Lower leg skin (tissue), 4 donors: ENCODE data around the gene BFSP2. TPM values are rescaled to one million over a fixed set of nuclear protein-coding genes. Genes with fewer than 3 reads are reported as not detected.

Source experiments
- DNase-seq, 2 donors: peaks; one replicate each; pipeline ENCODE4 v3.0.0-alpha.2; 2019; ENCODE audit warnings: low spot score in 2 of 2
- H3K4me3 ChIP-seq: fragments of 200-600 bp; sonication (generic); 2 replicates; pipeline ENCODE4 v1.5.1; 2017; ENCODE audit warnings: mild to moderate bottlenecking, low read depth; ENCODE audit not compliant: poor library complexity, severe bottlenecking
- CTCF ChIP-seq, 3 donors: fragments of 450-650 bp; IDR thresholded peaks; one replicate each; pipeline ENCODE4 v1.5.1; 2016; ENCODE audit warnings: antibody characterized with exemption in 3 of 3, mild to moderate bottlenecking in 3 of 3, moderate library complexity in 2 of 3
- POLR2A ChIP-seq, 2 donors: fragments of 450-650 bp; IDR thresholded peaks; one replicate each; pipeline ENCODE4 v1.6.1; 2016 to 2017; ENCODE audit warnings: antibody characterized with exemption in 2 of 2, mild to moderate bottlenecking in 1 of 2, moderate library complexity in 1 of 2
- whole genome bisulfite sequencing, 2 donors: methylation state at CpG; one replicate each; pipeline ENCODE4 v1.1.5; 2018; 5-methylcytosine and 5-hydroxymethylcytosine counted together
- intact Hi-C: fragments of 100-400 bp; cut with DNase I; formaldehyde crosslinking; loops from one replicate; pipeline ENCODE4 v1.15.0; 2023; ENCODE audit warnings: low total_unique reads
- total RNA-seq, 4 donors: library from RNA; depleted of rRNA; stranded (reverse); fragments of >200 nt; gene quantifications; one replicate each; pipeline ENCODE4 v1.1.0, GENCODE V29; 2016

Gene BFSP2
- total RNA-seq, 4 donors from 2014 or later = not detected

- 75 to 89% methylated on average over 3 of the region's 3 CpGs for WGBS, 2 donors
- DNase-seq = no peak
- intact Hi-C loops = no loop called here
Measured at GRCh38 chr3:133425898-133426297, 26.0 kb downstream of the BFSP2 start.

GRCh38 chr3:133426721-133427120, 26.9 kb downstream of the BFSP2 start:
- 83 to 84% methylated on average over 2 of the region's 2 CpGs for WGBS, 2 donors
- intact Hi-C loops = no loop called here
- DNase-seq = no peak
- TF ChIP-seq POLR2A (IDR thresholded peaks at IDR 0.05) (no peak), CTCF (IDR thresholded peaks at IDR 0.05) (no peak)
- no peak overlapping the region for H3K4me3 ChIP-seq

More at GRCh38 chr3:133425898-133426297, 26.0 kb downstream of the BFSP2 start:
- H3K4me3 ChIP-seq = no peak overlapping the region
- TF ChIP-seq CTCF (IDR thresholded peaks at IDR 0.05) (no peak), POLR2A (IDR thresholded peaks at IDR 0.05) (no peak)

DNA sequence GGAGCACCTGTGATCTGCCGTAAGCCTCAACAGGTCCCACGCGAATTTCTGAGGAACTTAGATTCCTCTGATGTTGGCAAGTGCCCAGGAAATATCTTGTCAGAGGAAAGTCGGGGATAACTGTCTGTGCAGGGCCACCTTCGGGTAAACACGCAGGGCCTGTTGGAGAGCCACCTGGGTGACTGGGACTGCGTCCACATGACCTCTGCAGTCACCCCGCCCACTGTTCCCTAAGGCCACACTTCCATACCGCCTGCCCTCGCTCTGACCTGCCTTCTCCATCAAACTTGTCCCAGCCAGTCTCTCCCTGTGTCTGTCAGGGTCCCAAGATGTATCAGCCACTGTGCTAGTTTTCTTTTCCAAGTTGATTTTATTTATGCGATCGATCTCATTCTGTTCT, 28.7 kb downstream of the BFSP2 start:
- WGBS, 2 donors = 43 to 50% methylated on average over 12 of the region's 12 CpGs
- intact Hi-C loops = no loop called here
- no peak for TF ChIP-seq CTCF (IDR thresholded peaks at IDR 0.05)
- TF ChIP-seq POLR2A (IDR thresholded peaks at IDR 0.05) = no peak
- no peak overlapping the region for H3K4me3 ChIP-seq
- DNase-seq = no peak

DNA sequence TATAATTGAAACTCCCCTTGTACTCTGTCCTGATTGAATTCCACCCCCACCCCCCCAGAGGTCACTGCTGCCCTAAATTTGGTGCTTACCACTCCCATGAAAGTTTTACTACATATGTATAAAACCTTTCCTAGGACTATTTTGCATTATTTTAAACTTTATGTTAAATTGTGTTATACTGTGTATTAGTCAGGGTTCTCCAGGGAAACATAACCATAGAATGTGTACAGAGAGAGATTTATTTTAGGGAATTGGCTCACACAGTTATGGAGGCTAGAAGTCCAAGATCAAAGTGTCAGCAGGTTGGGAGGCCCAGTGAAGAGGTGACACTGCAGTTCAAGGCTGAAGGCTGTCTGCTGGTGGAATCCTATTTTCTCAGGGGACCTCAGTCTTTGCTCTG, 29.2 kb downstream of the BFSP2 start:
- intact Hi-C loops = no loop called here

GRCh38 chr3:133439563-133439962, 39.7 kb downstream of the BFSP2 start:
- no peak for DNase-seq
- TF ChIP-seq POLR2A (IDR thresholded peaks at IDR 0.05) (no peak), CTCF (IDR thresholded peaks at IDR 0.05) (no peak)
- intact Hi-C loops = no loop called here
- WGBS, 2 donors = 95 to 96% methylated on average over 2 of the region's 2 CpGs
- H3K4me3 ChIP-seq = no peak overlapping the region

More for the DNA sequence above, 29.2 kb downstream of the BFSP2 start:
- TF ChIP-seq CTCF (IDR thresholded peaks at IDR 0.05) (no peak), POLR2A (IDR thresholded peaks at IDR 0.05) (no peak)
- H3K4me3 ChIP-seq = no peak overlapping the region
- no peak for DNase-seq

DNA sequence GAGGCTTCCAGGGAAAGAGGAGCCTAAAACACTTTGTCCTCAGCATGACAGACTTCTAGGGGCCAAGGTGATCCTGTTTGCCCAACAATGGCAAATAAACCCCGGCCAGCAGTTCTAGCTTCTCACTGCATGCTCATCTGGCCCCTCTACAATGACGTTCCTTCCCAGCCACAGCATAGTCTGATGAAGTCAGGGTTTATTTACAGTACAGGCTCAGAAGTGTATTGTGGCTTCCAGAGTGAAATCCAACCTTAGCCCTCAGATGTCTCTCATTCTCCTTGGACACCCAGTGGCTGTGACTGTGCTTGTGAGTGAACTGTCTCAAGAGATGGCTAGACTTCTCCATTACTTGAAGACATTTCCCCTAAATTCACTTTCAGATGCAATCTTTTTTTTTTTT, 40.8 kb downstream of the BFSP2 start:
- intact Hi-C loops = no loop called here
- WGBS, 2 donors = 81 to 94% methylated on average over 2 of the region's 2 CpGs

More for the DNA sequence above, 40.8 kb downstream of the BFSP2 start:
- DNase-seq = no peak
- TF ChIP-seq CTCF (IDR thresholded peaks at IDR 0.05) (no peak), POLR2A (IDR thresholded peaks at IDR 0.05) (no peak)
- H3K4me3 ChIP-seq = no peak overlapping the region
